PFSK-1 (cell line): ENCODE results near the gene ACKR3.

Experiments
- POLR2AphosphoS5 ChIP-seq: IDR thresholded peaks from 2 replicates; pipeline ENCODE4 v1.6.1; 2012; ENCODE audit warnings: low read depth, mild to moderate bottlenecking, control low read depth, low read length, moderate library complexity
- TF ChIP-seq, protein P1 (sequence below), 2 experiments: IDR thresholded peaks; 2 replicates each; pipeline versions ENCODE4 v1.6.1 to v1.8.0; 2011 to 2012; ENCODE audit warnings: low read depth in 2 of 2, low read length in 2 of 2, control low read depth in 1 of 2, inconsistent platforms in 1 of 2, mild to moderate bottlenecking in 1 of 2, moderate library complexity in 1 of 2; ENCODE audit not compliant: insufficient read depth in 1 of 2

DNA sequence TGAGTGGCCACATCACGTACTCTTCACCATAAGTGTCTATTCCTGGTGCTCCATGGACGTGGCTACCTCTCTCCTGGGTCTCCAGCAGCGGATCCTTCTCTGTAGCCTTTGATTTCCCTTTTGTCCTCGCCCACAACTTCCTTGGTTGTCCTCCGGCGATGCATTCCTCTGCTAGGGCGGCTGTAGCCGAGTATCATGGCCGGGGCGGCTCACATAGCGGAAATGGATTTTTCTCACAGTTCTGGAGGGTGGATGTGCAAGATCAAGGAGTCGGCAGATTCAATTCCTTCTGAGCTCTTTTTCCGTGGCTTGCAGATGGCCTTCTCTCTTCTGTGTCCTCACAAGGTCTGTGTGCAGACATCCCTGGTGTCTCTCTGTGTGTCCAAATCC, 35.7 kb downstream of the ACKR3 start:
- TF ChIP-seq POLR2AphosphoS5 = no peak
- TF ChIP-seq, protein P1, sequence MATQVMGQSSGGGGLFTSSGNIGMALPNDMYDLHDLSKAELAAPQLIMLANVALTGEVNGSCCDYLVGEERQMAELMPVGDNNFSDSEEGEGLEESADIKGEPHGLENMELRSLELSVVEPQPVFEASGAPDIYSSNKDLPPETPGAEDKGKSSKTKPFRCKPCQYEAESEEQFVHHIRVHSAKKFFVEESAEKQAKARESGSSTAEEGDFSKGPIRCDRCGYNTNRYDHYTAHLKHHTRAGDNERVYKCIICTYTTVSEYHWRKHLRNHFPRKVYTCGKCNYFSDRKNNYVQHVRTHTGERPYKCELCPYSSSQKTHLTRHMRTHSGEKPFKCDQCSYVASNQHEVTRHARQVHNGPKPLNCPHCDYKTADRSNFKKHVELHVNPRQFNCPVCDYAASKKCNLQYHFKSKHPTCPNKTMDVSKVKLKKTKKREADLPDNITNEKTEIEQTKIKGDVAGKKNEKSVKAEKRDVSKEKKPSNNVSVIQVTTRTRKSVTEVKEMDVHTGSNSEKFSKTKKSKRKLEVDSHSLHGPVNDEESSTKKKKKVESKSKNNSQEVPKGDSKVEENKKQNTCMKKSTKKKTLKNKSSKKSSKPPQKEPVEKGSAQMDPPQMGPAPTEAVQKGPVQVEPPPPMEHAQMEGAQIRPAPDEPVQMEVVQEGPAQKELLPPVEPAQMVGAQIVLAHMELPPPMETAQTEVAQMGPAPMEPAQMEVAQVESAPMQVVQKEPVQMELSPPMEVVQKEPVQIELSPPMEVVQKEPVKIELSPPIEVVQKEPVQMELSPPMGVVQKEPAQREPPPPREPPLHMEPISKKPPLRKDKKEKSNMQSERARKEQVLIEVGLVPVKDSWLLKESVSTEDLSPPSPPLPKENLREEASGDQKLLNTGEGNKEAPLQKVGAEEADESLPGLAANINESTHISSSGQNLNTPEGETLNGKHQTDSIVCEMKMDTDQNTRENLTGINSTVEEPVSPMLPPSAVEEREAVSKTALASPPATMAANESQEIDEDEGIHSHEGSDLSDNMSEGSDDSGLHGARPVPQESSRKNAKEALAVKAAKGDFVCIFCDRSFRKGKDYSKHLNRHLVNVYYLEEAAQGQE (IDR thresholded peaks at IDR 0.05; ENCODE audit: insufficient read depth in 1 of 2, low read depth in 2 of 2, low read length in 2 of 2) = no peak
